ENCODE data around the gene EEF1G. TPM values are rescaled to one million over a fixed set of nuclear protein-coding genes. Genes with fewer than 3 reads are reported as not detected.

The EEF1G gene
- polyA plus RNA-seq, 2 of the 4 experiments (the other 2 are of a cell fraction): 1,570 to 1,728 TPM

GRCh38 chr11:62580959-62581715 is 7.4 kb upstream of the EEF1G start:
- ATAC-seq: no peak
- no peak for DNase-seq (ENCODE audit: low read depth in 1 of 2, low spot score in 1 of 2)
- WGBS (ENCODE audit: missing lambda C conversion rate): 92% methylated on average over 18 of the region's 18 CpGs
- no peaks in the 10 kb centered on the region for H3K4me1 ChIP-seq
- CTCF ChIA-PET: interaction anchor here (1.3 to 2.2 kb wide), 5 partner anchors 11 to 156 kb away, joined by 3 to 5 read pairs (median 4); no protein-coding TSS in a partner anchor
- H3K4me2 ChIP-seq: no peak overlapping the region
- no peak overlapping the region for H3K4me3 ChIP-seq
- POLR2A ChIA-PET: interaction anchor here (0.7 kb wide), 1 partner anchor 10 kb away, joined by 3 read pairs; the partner anchor contains the start of gene TUT1
- FAIRE-seq: no peak
- no peak for TF ChIP-seq RCOR1 (IDR thresholded peaks at IDR 0.05; ENCODE audit: low read depth, low read length)
- no peak for TF ChIP-seq KDM5A (IDR thresholded peaks at IDR 0.05)
- no peak for TF ChIP-seq ZC3H11A (IDR thresholded peaks at IDR 0.05)
- TF ChIP-seq CBX2 (IDR thresholded peaks at IDR 0.05; ENCODE audit: borderline replicate concordance, low read depth): no peak
- TF ChIP-seq HMGXB4 (CRISPR knock-in tag; IDR thresholded peaks at IDR 0.05; ENCODE audit: borderline replicate concordance): no peak
- TF ChIP-seq NR3C1 (IDR thresholded peaks at IDR 0.05): no peak
- TF ChIP-seq GATA3 (IDR thresholded peaks at IDR 0.05; ENCODE audit: borderline replicate concordance): no peak
- TF ChIP-seq EHMT2 (IDR thresholded peaks at IDR 0.05; ENCODE audit: low read depth): no peak
- TF ChIP-seq TFCP2L1 (CRISPR knock-in tag; IDR thresholded peaks at IDR 0.05): no peak
- no peak for TF ChIP-seq JUNB (IDR thresholded peaks at IDR 0.05)
- no peak overlapping the region for H3K27ac ChIP-seq
- H3K9me3 ChIP-seq: no peaks in the 10 kb centered on the region

DNA sequence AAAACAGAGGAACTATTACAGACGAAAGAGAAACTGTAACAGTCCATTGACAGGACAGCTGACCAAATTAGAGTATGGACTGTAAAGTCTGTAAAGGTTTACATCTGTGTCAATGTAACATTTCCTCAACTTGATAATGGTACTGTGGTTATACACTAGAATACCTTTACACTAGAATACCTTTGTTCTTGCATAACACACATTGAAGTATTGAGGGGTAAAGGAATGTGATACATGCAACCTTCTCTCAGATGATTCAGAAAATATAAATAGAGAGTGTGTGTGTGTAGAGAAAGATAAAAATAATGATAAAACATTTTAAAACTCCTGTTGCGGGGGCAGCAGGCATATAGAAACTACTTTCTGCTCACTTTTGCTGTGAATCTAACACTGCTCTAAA is 5.6 kb upstream of the EEF1G start:
- TF ChIP-seq BCL3 (IDR thresholded peaks at IDR 0.05) (no peak), MAZ (IDR thresholded peaks at IDR 0.05; ENCODE audit: borderline replicate concordance, low read depth, low read length) (no peak), RCOR1 (IDR thresholded peaks at IDR 0.05; ENCODE audit: low read depth, low read length) (no peak), FOXS1 (CRISPR knock-in tag; IDR thresholded peaks at IDR 0.05) (no peak), BHLHE40 (IDR thresholded peaks at IDR 0.05; ENCODE audit: low read depth, low read length) (no peak), FOSB (CRISPR knock-in tag; IDR thresholded peaks at IDR 0.05) (no peak), NR3C1 (IDR thresholded peaks at IDR 0.05) (no peak), HMGXB4 (CRISPR knock-in tag; IDR thresholded peaks at IDR 0.05; ENCODE audit: borderline replicate concordance) (no peak), JUN (IDR thresholded peaks at IDR 0.05) (no peak), PHF8 (IDR thresholded peaks at IDR 0.05; ENCODE audit: borderline replicate concordance, low read depth) (no peak), NFE2L2 (conservative IDR thresholded peaks at IDR 0.05; ENCODE audit: low read length) (no peak), CBX2 (IDR thresholded peaks at IDR 0.05; ENCODE audit: borderline replicate concordance, low read depth) (no peak), RNF2 (IDR thresholded peaks at IDR 0.05; ENCODE audit: borderline replicate concordance, low read depth) (no peak), HOXA7 (CRISPR knock-in tag; IDR thresholded peaks at IDR 0.05) (no peak), ZC3H11A (IDR thresholded peaks at IDR 0.05) (no peak), NPAS2 (CRISPR knock-in tag; IDR thresholded peaks at IDR 0.05; ENCODE audit: borderline replicate concordance) (no peak)
- TF ChIP-seq, protein P1, sequence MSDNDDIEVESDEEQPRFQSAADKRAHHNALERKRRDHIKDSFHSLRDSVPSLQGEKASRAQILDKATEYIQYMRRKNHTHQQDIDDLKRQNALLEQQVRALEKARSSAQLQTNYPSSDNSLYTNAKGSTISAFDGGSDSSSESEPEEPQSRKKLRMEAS (IDR thresholded peaks at IDR 0.05): no peak
- TF ChIP-seq, protein P2, sequence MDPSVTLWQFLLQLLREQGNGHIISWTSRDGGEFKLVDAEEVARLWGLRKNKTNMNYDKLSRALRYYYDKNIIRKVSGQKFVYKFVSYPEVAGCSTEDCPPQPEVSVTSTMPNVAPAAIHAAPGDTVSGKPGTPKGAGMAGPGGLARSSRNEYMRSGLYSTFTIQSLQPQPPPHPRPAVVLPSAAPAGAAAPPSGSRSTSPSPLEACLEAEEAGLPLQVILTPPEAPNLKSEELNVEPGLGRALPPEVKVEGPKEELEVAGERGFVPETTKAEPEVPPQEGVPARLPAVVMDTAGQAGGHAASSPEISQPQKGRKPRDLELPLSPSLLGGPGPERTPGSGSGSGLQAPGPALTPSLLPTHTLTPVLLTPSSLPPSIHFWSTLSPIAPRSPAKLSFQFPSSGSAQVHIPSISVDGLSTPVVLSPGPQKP (IDR thresholded peaks at IDR 0.05; ENCODE audit: low read depth, low read length): no peak
- TF ChIP-seq, protein P3, sequence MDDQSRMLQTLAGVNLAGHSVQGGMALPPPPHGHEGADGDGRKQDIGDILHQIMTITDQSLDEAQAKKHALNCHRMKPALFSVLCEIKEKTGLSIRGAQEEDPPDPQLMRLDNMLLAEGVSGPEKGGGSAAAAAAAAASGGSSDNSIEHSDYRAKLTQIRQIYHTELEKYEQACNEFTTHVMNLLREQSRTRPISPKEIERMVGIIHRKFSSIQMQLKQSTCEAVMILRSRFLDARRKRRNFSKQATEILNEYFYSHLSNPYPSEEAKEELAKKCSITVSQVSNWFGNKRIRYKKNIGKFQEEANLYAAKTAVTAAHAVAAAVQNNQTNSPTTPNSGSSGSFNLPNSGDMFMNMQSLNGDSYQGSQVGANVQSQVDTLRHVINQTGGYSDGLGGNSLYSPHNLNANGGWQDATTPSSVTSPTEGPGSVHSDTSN (IDR thresholded peaks at IDR 0.05): no peak
- no peak overlapping the region for H3K4me2 ChIP-seq
- no peak for FAIRE-seq
- H3K4me1 ChIP-seq: peaks cover 10% of the 10 kb centered on the region
- H3K9me3 ChIP-seq: no peaks in the 10 kb centered on the region
- H3K4me3 ChIP-seq: no peak overlapping the region
- no peak overlapping the region for H3K27ac ChIP-seq
- POLR2A ChIA-PET: interaction anchor here (1.3 kb wide), 1 partner anchor 12 kb away, joined by 7 read pairs; the partner anchor contains the start of gene TUT1
- CTCF ChIA-PET: interaction anchor here (1.3 to 3.0 kb wide), 3 partner anchors 9 to 19 kb away, joined by 4 to 8 read pairs (median 6); no protein-coding TSS in a partner anchor
- no peak for DNase-seq (ENCODE audit: low read depth in 1 of 2, low spot score in 1 of 2)
- 89% methylated on average over 2 of the region's 2 CpGs for WGBS (ENCODE audit: missing lambda C conversion rate)
- ATAC-seq: no peak

All from A549 (cell line).